Right renal cortex interstitium (tissue), 3 donors: ENCODE results near the gene TNK2. TPM values are rescaled to one million over a fixed set of nuclear protein-coding genes. Genes with fewer than 3 reads are reported as not detected.
"Not testable (repeated sequence)": the region's sequence is repeated elsewhere in the genome, so short reads cannot be mapped to it uniquely, and the experiment has no call there.

Source experiments
- DNase-seq, 3 donors: peaks; one replicate each; pipeline ENCODE4 v3.0.0-alpha.2; 2013; ENCODE audit warnings: low read depth in 3 of 3, low spot score in 2 of 3
- polyA plus RNA-seq, 3 donors: library from polyadenylated mRNA; unstranded; fragments of 120-200 nt; gene quantifications; one replicate each; pipeline ENCODE4 v1.2.1, GENCODE V29; 2013; ENCODE audit not compliant: insufficient read length in 3 of 3

Gene TNK2
- polyA plus RNA-seq, 3 donors, result 18.8 to 23.2 (median 19.7) TPM

- no peak for DNase-seq
These were observed 9.8 kb upstream of the TNK2 start for GRCh38 chr3:195918176-195918575.

GRCh38 chr3:195916991-195917390 is 8.6 kb upstream of the TNK2 start:
- DNase-seq, result no peak

- DNase-seq, result no peak
These were observed 7.9 kb upstream of the TNK2 start for GRCh38 chr3:195916291-195916690.

- DNase-seq, result peak; percentile 78 to 84 (median 83)
These were observed 6.5 kb upstream of the TNK2 start for GRCh38 chr3:195914648-195915473.

- DNase-seq, result not testable (repeated sequence)
These were observed 5.8 kb upstream of the TNK2 start for GRCh38 chr3:195914146-195914545.

- no peak for DNase-seq
These were observed 5.0 kb upstream of the TNK2 start for GRCh38 chr3:195913382-195913781.

GRCh38 chr3:195911946-195912270 is 3.6 kb upstream of the TNK2 start:
- no peak for DNase-seq

- DNase-seq, result no peak
These were observed 2.9 kb upstream of the TNK2 start for GRCh38 chr3:195911041-195911945.

- no peak for DNase-seq
These were observed 2.1 kb upstream of the TNK2 start for GRCh38 chr3:195910499-195910845.

GRCh38 chr3:195909644-195910498 is 1.5 kb upstream of the TNK2 start:
- DNase-seq, result peak in 1 of 3 donors; percentile 57

- no peak for DNase-seq
These were observed 587 bp upstream of the TNK2 start for GRCh38 chr3:195908694-195909581.

- DNase-seq, result no peak
These were observed 742 bp downstream of the TNK2 start for GRCh38 chr3:195907684-195907933.

- no peak for DNase-seq
These were observed 1.3 kb downstream of the TNK2 start for GRCh38 chr3:195906865-195907683.

- DNase-seq, result no peak
These were observed 2.1 kb downstream of the TNK2 start for GRCh38 chr3:195905970-195906864.

- DNase-seq, result no peak
These were observed 4.0 kb downstream of the TNK2 start for GRCh38 chr3:195904368-195904767.

GRCh38 chr3:195903950-195904290 is 4.4 kb downstream of the TNK2 start:
- DNase-seq, result no peak

- not testable (repeated sequence) for DNase-seq
These were observed 5.7 kb downstream of the TNK2 start for GRCh38 chr3:195902634-195903033.

- not testable (repeated sequence) for DNase-seq
These were observed 6.3 kb downstream of the TNK2 start for GRCh38 chr3:195901836-195902585.
